Muscle of arm (tissue), 14 donors: Measurements from ENCODE around the gene ETFB. TPM values are rescaled to one million over a fixed set of nuclear protein-coding genes. Genes with fewer than 3 reads are reported as not detected.
A peak's percentile ranks its signal among the peaks of the same experiment; 100 is the strongest.
"Not testable (repeated sequence)": the region's sequence is repeated elsewhere in the genome, so short reads cannot be mapped to it uniquely, and the experiment has no call there.

Experiments
- DNase-seq: peaks from one replicate; pipeline ENCODE4 v3.0.0-alpha.2; 2013
- long read RNA-seq, 11 donors: transcript quantifications; one replicate each; lab custom pipeline, GENCODE V29; 2026
- polyA plus RNA-seq, 12 donors: library from polyadenylated mRNA; unstranded; fragments of 120-200 nt; gene quantifications; one replicate each; pipeline ENCODE4 v1.2.1, GENCODE V29; 2013; ENCODE audit not compliant: insufficient read length in 12 of 12

Gene ETFB
- 10 to 100 TPM in 11 of 12 donors, not detected in 1; 34.1 to 50.4 (median 38.8) TPM for polyA plus RNA-seq
- long read RNA-seq, donor 1, transcript ETFB-201 (6 exons, 900 nt): major isoform, 154 of 309 reads
- long read RNA-seq, donor 1, transcript ETFB-202 (5 exons, 3,551 nt): minor isoform, 12 of 309 reads
- long read RNA-seq, donor 1, partial matches to known transcripts: 139 of 309 reads
- long read RNA-seq, donor 1, other reads (novel, unspliced or antisense): 0 of 309 reads
- long read RNA-seq, donor 2, transcript ETFB-201 (6 exons, 900 nt): major isoform, 49 of 58 reads
- long read RNA-seq, donor 2, partial matches to known transcripts: 8 of 58 reads
- long read RNA-seq, donor 2, other reads (novel, unspliced or antisense): 0 of 58 reads
- long read RNA-seq, donor 3, transcript ETFB-201 (6 exons, 900 nt): major isoform, 26 of 48 reads
- long read RNA-seq, donor 3, partial matches to known transcripts: 16 of 48 reads
- long read RNA-seq, donor 3, other reads (novel, unspliced or antisense): 0 of 48 reads
- long read RNA-seq, donor 4, transcript ETFB-201 (6 exons, 900 nt): major isoform, 17 of 27 reads
- long read RNA-seq, donor 4, partial matches to known transcripts: 9 of 27 reads
- long read RNA-seq, donor 4, other reads (novel, unspliced or antisense): 0 of 27 reads
- long read RNA-seq, donor 5, transcript ETFB-201 (6 exons, 900 nt): major isoform, 59 of 78 reads
- long read RNA-seq, donor 5, partial matches to known transcripts: 13 of 78 reads
- long read RNA-seq, donor 5, other reads (novel, unspliced or antisense): 0 of 78 reads
- long read RNA-seq, donor 6, transcript ETFB-201 (6 exons, 900 nt): major isoform, 29 of 50 reads
- long read RNA-seq, donor 6, partial matches to known transcripts: 19 of 50 reads
- long read RNA-seq, donor 6, other reads (novel, unspliced or antisense): 0 of 50 reads
- long read RNA-seq, donor 7, transcript ETFB-201 (6 exons, 900 nt): major isoform, 19 of 29 reads
- long read RNA-seq, donor 7, partial matches to known transcripts: 7 of 29 reads
- long read RNA-seq, donor 7, other reads (novel, unspliced or antisense): 0 of 29 reads
- long read RNA-seq, donor 8, transcript ETFB-201 (6 exons, 900 nt): major isoform, 56 of 84 reads
- long read RNA-seq, donor 8, partial matches to known transcripts: 26 of 84 reads
- long read RNA-seq, donor 8, other reads (novel, unspliced or antisense): 0 of 84 reads
- long read RNA-seq, donor 9, transcript ETFB-201 (6 exons, 900 nt): major isoform, 39 of 68 reads
- long read RNA-seq, donor 9, partial matches to known transcripts: 25 of 68 reads
- long read RNA-seq, donor 9, other reads (novel, unspliced or antisense): 0 of 68 reads
- long read RNA-seq, donor 10, transcript ETFB-201 (6 exons, 900 nt): major isoform, 44 of 74 reads
- long read RNA-seq, donor 10, partial matches to known transcripts: 27 of 74 reads
- long read RNA-seq, donor 10, other reads (novel, unspliced or antisense): 0 of 74 reads
- long read RNA-seq, donor 11, transcript ETFB-201 (6 exons, 900 nt): major isoform, 44 of 82 reads
- long read RNA-seq, donor 11, partial matches to known transcripts: 34 of 82 reads
- long read RNA-seq, donor 11, other reads (novel, unspliced or antisense): 0 of 82 reads

DNA sequence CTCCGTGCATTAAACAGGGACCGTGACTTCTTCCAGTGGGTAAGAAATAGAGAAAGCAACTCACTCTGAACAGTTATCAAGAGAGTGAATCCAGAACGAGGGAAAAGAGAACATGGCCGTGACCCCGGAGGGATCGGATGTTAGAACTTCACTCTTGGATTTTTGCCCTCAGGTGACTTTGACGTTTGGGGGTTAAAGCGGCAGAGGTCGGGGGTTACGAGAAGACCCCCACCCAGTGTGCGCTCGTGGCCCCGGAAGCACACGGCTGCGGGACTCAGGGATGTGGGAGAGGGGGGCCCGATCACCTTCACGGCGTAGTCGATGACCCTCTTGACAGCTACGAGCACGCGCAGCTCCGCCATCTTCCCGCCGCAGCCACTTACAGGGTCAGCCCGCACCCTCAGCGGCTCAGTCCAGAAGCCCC is at the start of gene ETFB:
TSS of gene ETFB (minus strand) at position 424 of the 424 bp plus-strand sequence. CDS start at position 362, 62 bp downstream.
- peak; percentile 25 for DNase-seq

DNA sequence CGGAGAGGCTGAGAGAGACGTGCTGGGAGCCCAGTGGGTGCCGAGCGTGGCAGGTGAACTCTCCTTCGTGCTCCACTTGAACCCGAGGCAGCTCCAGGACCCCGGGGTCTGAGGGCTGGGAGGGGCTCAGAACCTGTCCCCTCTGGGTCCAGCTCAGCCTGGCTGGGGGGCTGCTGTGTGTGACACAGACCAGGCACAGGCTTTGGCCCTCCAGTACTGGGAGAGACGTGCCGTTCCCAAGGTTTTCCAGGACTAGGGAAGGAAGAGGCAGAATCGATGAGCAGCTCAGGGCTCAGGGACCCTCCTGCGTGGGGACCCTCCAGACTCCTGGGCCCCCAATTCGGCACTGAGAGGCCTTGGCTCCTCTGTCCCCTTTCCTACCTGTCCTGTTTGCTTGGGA is 49.0 kb upstream of the ETFB start:
- no peak for DNase-seq

DNA sequence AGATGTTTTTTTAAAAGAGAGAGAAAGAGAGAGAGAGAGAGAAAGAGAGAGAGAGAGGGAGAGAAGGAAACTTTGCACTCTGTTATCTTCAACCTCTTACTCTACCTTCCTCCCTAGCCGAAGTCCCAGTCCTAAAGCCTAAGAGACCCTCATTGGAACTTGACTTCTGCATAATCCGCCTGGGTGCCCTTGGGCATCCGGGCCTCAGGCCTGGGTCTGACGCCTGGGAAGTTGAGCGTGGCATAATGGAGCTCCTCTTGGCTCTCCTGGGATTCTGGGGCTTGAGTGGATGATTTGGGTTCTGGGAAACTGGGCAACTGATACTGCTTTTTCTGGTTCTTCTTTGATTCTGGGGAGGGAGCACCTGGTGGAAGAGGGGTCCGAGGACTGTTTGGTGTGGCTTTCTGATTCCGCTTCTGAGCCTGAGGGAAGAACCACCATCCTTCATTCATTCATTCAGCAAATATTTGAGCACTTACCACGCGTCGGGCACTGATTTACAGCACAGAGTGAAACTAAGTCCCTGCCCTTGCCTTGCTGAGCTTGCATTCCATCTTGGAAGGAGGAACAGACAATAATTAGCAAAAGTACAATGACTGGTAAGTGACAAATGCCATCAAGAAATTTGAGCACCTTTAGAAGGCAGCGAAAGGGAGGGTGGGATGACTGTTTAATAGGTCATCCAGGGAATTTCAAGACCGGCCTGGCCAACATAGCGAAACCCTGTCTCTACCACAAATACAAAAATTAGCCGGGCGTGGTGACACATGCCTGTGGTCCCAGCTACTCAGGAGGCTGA is 45.0 kb upstream of the ETFB start:
- no peak for DNase-seq

DNA sequence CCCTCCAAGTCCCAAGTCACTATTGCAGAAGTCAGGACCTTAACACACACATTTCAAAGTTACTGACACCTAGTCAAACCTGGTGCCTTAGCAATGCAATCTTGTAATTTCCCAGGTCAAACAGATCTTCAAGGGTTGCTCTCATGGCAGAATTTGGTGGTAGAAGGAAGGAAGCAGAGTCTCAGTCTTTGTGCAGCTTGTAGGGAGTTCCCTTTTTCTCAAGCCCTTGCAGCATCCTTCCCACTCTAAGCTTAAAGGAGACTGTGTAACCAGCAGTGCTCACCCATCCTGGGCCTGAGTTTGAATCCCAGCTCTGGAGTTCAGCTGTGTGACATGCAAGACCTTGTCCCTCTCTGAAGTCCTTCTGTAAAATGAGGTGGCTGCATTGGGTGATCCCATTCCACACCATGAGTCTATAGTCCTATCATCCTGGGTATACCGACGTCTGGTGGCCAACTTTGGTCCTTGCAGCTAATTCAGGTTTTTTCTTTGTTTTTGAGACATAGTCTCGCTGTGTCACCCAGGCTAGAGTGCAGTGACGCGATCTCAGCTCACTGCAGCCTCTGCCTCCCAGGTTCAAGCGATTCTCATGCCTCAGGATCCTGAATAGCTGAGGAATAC is 41.4 kb upstream of the ETFB start:
- no peak for DNase-seq

DNA sequence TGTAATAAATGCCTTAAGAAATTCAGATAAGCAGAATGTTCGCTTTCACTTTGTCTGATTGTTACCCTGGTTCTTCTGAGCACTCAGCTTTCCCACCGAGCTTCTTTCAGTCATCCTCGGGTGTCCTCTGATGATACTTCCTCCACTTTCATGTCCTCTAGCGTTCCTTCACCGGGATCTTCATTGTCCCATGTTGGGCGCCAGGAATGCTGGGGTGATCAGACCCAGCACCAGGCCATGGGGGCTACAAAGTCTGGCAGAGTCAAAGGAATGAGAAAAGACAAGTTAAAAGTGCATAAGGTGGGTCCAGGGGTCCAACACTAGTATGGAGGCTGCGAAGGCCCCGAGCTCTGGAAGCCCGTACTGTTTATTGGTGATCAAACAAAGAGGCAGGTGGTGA is 35.9 kb upstream of the ETFB start:
- no peak for DNase-seq

DNA sequence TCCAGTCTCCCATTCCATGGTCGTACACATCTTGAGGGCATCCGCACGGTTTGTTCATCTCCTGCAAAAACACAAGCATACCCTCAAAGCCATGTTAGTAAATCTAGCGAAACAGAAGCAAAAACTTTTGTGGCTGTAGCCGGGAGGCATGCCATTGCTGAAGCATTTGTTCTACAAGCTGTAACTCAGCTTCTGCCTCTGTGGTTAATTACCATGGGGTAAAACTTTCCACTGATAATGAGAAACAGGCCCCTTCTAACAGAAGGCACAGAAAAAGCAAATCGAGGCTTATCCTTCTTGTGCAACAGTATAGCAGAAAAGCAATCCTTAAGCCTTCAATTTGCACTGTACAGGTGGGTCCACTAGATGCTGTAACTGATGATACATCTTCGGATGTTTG is 33.7 kb upstream of the ETFB start:
- DNase-seq: not testable (repeated sequence)

DNA sequence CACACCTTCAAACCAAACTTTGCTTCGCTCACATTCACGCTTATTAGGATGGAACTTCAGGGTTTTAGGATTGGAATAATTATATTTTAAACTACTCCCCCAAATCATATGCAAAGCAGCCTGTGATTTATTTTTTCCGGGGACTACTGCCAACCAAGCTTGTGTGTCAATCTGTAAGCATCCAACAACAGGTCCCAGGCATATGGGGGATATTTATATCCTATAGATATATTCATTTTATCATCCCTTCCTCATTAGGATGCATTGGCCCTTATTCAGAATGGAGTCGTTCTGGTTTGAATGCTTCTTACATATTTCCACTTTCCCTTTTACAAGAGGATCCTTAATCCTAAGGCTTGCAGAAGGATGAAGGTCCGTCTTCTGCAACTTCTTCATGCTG is 33.0 kb upstream of the ETFB start:
- DNase-seq: no peak

DNA sequence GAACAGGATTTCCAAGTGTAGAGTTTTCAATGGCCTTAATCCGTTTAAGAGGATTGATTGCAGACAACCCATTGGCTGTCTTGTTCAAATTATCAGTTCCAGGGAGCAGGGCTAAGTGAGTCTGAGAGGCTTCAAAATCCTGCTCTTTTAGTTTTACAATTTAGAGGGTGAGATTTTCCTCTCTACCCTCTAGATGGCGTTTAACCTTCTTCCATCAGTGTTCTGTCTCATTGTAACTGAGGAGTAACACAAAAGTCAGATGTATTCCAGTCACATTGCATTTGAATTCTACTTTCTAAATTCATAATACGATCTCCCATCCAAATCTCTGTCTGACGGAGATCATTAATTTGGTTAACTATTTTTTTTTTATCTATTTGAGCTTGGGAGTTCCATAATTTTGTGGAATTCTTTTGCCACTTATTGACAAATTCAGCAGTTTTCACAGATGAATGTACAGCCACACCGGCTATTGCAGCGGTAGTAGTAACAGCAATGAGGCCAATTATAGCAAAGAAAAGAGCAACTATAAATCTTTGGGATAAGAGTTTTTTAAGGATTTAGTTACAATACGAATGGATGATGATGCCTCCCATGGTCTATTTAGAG is 32.0 kb upstream of the ETFB start:
- no peak for DNase-seq

DNA sequence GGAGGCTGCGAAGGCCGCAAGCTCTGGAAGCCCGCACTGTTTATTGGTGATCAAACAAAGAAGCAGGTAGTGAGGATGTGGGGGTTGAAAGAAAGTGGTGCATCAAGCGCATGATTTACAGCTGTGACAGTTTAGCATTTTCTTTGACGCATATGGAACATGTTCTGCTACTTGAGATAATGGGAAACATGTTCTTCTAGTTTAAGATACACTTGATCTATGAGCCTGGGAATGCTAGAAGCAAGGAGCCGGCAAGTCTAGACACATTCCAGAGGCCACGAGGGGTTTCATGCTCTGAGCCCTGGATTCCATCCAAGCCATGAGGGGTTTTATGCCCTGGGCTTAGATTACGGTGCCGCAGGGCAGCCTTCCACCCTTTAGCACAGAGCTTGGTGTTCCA is 31.3 kb upstream of the ETFB start:
- not testable (repeated sequence) for DNase-seq

DNA sequence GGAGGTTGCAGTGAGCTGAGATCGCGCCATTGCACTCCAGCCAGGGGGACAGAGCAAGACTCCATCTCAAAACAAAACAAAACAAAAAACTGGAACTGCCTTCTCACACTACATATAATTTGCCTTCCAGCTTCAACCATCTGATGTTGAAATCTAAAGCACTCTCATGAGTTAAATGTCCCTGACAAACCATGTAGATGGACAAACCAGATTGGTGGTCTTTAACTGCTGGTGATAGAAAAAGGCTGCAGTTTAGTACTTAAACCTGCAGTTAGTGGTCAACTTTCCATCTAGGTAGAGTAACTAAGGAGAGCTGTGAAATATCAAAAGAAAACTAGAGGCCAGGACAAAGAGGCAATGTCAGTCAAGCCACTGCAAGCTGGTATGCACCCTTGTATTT is 30.0 kb upstream of the ETFB start:
- no peak for DNase-seq

DNA sequence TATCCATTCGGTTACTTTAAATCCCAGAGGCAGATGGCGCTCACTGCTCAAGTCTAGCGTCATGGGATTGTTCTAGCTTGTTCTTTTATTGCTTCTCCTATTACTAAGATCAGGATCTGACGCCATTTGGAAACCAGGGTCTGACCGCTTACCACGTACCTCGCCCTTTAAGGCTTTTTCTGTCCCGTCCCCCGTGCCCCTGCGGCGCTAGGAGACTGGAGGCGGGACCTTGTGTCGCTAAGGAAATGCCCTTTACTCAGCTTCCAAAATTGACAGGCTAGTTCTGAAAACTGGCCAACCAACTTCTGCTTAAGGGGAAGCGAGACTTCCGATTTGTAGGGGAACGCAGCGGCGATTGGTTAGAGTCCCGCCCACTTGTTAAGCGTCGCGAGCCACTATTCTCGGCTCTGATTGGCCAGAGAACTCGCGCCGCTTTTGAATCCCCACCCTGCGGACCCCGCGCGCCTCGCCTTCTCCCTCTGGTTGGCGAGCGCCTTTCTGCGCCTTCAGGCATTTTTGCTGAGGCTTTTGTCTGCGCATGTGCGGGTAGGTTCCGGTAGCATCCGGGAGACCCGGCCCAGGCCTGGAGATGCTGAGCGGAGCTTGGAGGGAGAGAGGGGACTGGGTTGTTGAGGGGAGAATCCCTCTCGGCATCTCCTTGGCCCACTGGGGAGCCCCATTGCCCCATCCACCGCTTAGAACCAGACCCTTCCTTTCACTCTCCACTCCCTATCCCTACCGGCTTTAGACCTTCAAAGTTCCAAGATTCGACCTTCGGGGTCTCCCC is 28.1 kb upstream of the ETFB start:
- DNase-seq: peak; percentile 97

DNA sequence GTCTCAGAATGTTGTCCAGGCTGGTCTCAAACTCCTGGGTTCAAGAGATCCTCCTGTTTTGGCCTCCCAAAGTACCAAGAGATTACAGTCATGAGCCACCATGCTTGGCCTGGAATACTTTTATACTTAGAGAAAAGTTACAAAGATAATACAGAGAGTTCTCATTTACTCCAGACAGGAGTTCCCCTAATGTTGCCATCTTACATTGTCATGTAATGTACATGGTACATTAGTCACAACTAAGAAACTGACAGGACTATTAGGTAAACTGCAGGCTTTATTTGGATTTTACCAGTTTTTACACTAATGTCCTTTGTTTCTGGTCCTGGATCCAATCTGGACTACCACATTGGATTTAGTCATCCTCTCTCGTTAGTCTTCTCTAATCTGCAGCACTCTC is 26.5 kb upstream of the ETFB start:
- no peak for DNase-seq

DNA sequence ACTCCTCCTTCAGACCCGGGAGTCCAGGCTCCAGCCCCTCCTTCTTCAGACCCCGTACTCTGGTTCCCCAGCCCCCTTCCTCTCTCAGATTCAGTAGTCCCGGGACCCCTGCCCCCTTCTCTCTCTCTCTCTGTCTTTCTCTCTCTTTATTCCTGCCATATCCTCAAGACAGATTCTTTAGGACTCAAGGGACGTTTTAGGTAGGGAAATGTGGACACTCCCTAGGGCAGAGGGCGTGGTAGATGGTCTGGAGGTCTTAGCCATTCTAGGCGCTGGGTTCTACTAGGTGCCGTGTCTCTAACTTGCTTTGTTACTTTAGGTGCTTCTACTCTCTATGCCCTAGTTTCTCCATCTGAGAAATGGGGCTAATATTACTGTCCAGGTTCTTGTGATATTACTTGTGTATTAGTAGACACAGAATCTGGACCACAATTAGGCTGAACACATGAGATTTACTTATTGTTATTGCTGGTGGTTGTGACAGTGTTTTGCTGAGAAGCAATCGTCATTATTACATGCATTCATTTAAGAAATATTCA is 25.0 kb upstream of the ETFB start:
- no peak for DNase-seq

DNA sequence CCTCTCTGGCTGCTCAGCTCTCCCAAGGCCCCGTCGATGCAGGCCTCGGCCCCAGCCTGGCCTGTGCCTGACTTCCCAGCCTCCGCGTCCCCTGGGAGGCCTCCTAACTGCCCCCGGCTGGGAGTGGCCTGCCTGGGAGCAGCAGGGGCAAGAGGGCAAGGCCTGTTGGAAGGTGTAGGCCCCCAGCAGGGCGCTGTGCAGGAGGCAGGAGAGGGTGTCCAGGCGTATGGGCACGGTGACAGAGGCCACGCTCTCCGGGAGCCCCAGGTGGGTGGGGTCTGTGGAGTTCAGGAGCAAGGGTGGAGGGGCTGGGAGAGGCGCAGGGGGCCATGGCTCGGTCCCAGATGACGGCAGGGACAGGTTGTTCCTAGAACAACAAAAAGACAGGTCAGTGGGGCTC is 23.0 kb upstream of the ETFB start:
- DNase-seq: no peak

DNA sequence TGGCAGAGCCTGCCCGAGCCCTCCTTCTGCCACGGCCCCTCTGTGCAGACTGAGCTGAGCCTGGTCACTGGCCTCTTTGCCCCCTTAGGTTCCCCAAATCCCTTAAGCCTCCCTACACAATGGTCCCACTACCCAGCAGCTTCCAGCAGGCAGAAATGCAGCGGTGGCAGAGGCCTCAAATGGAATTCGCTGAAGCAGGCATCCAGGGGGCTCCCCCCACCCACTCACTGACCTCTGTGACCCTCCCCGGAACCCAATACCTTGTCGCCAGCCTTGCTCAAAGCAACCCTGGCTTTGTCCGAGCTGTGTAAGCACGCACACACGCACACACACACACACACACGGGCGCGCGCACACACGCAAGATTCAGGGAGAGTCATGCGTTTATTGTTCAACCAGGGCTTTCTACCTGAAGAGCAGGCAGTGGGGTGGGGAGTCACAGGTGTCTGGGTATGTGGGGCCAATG is 21.8 kb upstream of the ETFB start, which contains the start of gene LIM2:
TSS of gene LIM2 (minus strand) at position 51 of the 466 bp plus-strand sequence. CDS start 531 bp downstream, outside the sequence.
- no peak for DNase-seq

DNA sequence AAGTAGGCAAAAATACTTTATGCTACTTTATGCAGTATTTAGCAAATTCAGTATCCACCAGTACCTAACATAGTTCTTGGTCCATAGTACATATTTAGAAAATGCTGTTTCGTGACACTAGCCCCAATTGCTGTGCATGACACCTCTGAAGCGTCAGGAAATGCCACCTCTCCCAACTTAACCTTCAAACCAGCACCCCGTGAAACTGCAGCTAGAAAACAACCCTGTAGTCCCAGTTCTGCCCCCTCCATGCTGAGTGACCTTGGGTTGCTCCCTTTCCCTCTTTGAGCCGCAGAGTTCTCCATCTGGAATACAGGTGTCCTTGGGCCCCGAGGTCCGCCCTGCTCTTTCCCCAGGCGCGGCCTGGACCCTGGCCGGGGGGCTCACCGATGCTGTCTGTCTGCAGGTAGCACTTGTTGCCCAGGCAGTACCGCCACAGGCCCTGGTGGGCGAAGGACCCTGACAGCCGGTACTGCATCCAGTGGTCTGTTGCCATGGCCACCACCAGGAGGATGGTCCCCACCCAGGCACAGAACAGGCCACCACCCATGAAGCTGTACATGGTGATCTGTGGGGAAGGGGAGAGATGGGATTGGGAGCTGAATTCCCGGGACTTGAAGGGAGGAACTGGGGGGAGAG is 20.8 kb upstream of the ETFB start:
- no peak for DNase-seq

DNA sequence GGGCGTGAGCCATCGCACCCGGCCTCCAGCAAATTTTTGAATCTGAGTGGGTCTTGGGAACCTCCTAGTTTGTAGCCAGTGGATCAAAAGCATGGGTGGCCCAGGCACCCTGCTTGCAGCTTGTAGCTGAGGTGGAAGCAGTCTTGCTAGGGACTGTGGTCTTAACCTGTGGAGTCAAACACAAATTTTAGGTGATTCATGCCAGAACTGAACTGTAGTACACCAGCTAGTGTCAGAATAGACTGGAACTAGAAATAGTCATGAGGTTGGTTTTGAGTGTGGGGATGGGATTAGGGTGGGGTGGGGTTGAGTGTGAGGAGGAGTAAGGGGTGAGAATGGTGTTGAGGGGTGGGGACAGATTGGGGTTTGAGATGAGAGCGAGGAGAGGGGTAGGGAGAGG is 15.8 kb upstream of the ETFB start:
- DNase-seq: no peak

DNA sequence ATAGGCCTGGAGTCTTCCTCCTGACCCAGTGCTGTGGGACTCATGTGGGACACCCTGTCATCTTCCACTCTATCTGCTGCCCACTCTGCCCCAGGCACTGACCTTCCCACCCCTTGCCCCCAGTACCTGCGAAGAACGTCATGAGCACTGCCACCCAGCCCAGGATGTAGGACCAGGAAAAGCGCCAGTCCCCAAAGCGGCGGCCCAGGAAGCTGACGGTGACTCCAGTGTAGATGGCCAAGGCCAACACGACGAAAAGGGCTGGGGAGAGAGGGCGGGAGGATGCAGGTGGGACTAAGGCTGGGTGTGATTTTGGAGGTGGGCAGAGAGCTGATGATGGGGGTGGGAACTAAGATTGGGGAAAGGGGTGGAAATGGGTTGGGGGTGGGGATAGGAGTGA is 14.2 kb upstream of the ETFB start:
- DNase-seq: no peak
